ENCODE measurements around the gene CTNND2. TPM values are rescaled to one million over a fixed set of nuclear protein-coding genes. Genes with fewer than 3 reads are reported as not detected.
A peak's percentile ranks its signal among the peaks of the same experiment; 100 is the strongest.

Gene CTNND2
- total RNA-seq, 1 experiment from 2014 or later: not detected

DNA sequence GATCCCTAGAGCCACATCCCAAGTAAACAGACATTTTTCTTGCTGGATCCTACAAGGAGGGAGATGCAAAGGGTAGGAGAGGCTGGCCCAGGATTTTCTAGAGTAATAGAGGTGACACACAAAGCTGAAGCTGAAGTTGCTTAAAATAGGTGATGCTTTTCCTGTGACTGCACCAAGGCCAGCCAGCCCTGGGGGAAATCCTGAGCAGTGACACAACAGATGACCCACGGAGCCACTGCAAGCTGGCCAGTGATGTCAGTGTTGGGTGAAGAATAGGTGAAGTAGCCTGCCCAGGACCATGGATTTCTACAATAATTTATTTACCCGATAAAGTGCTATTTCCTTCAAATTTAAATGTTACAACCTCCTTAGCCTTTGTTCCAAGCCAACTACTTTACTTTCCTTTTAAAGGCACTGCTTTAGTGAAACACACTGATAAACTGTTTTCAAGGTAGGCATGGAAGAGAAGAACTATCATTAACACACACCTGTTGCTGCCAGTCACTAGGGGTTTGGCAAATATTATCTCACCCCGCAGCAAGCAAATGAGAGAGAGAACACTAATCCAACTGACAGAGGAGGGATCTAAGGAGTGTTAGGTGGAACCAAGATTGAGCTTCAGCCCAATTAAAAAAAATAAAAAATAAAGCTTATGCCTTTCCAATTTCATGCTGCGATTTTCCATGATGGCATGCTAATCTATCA, 123.5 kb downstream of the CTNND2 start:
- DNase-seq (ENCODE audit: low spot score): no peak

- DNase-seq (ENCODE audit: low spot score): no peak
These were observed 127.2 kb downstream of the CTNND2 start for GRCh38 chr5:11777096-11777495.

DNA sequence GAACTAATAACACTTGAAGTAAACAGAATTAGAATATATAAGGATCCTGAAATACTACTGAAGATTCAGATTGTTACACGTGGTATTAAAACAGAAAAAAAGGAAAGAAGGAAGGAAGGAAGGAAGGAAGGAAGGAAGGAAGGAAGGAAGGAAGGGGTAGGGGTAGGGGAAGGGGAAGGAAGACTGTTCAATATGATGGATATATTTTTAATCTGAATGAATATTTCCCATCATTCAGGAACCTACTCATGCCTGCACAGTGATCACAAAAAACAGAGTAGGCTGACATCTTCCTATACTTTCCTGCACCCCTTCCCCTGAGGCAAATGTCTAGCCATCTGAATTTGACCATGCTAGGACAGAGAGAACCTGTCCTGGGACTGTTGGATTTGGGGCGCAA, 133.9 kb downstream of the CTNND2 start:
- DNase-seq (ENCODE audit: low spot score): no peak

DNA sequence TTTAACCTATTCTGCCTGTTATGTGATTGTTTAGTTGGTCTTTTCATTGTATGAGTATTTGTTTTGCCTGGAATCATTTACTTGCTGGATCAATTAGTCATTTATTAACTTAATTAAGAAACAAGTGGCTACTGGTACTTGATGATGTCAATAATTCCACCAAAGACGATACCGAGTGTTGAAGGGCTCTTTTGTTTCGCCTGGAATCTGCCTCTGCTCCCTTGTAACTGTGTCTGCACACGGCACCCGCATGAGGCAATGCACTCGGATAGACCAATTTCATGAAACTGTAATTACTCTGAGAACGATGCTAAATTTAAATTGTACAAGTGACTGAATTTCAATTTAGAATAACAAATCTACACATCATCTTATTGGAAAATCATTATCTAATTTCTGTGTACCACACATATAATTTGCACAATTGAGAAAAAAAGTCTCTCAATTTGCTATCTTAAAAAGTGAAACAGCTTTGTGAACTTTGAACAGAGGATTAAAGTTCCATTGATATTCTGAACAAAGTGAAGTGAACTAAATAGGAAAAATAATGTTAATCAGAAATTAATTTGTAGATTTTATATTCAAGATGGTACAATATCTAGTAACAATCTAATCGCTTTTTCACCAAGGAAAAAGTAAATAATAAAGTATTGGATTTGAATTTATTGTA, 143.2 kb downstream of the CTNND2 start:
- no peak for DNase-seq (ENCODE audit: low spot score)

- DNase-seq (ENCODE audit: low spot score): no peak
These were observed 145.9 kb downstream of the CTNND2 start for GRCh38 chr5:11758321-11758720.

DNA sequence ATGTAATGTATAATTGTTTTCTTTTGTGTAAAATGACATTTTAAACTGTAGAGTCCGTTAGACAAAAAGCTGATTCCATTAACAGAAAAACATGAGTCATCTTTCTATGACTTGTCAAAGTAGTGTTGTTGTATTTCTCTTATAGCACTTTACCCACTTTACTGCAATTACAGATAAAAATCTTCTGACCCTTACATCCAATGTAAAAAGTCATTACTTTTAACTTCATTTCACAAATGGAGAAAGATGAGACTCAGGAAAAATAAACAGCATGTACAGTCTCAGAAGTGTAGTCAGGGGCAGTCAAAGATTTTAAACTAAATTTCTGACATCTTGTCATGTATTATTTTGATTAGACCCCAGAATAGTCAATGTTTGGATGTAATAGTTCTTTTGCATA, 146.6 kb downstream of the CTNND2 start:
- DNase-seq (ENCODE audit: low spot score): no peak

- no peak for DNase-seq (ENCODE audit: low spot score)
These were observed 167.2 kb downstream of the CTNND2 start for GRCh38 chr5:11737010-11737409.

DNA sequence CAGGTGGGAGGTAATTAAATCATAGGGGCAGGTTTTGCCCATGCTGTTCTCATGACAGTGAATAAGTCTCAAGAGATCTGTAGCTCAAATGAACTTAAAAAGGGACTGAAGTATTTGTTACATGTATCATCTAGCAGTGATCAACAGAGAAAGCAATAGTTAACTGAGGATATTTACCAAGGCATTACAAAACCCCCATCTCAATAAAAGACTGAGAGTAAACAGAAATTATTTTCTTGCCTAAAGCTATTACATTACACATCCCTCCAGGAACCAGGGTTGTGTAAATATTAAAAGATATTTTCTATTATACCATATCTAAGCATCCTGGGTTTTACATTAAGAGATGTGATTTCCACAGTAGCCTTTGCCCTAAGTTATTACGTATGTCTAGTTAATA, 169.9 kb downstream of the CTNND2 start:
- DNase-seq (ENCODE audit: low spot score): no peak

DNA sequence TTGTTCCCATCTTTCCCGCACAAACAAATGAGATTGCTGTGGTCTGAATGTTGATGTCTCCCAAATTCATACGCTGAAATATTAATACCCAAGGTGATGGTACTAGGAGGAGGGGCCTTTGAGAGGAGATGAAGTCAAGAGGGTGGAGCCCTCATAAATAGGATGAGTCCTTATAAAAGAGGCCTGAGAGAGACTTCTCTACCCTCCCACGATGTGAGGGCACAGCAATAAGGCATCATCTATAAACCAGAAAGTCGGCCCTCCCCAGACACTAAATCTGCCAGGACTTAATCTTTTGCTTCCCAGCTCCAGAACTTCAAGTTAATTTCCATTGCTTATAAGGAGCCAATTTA, 170.4 kb downstream of the CTNND2 start:
- no peak for DNase-seq (ENCODE audit: low spot score)

GRCh38 chr5:11733185-11733839, 170.9 kb downstream of the CTNND2 start:
- DNase-seq (ENCODE audit: low spot score): no peak

DNA sequence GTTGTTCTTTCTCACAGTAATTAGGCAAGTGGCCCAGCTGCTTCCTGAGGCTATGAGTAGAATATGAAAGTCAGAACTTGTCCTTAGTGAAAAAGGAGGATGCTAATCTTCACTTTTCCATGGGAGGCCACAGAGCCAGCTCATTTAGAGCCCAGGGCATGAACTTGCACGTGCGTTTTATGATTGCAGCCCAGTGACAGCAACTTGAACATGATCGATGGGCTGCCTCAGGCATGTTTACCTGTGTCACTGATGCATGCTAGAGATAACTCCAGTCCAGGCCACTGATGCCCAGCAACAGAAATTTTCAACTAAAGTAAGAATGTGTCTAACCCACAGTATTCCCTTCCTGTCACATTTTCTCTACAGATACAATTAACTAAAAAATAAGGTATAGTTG, 179.3 kb downstream of the CTNND2 start:
- no peak for DNase-seq (ENCODE audit: low spot score)

DNA sequence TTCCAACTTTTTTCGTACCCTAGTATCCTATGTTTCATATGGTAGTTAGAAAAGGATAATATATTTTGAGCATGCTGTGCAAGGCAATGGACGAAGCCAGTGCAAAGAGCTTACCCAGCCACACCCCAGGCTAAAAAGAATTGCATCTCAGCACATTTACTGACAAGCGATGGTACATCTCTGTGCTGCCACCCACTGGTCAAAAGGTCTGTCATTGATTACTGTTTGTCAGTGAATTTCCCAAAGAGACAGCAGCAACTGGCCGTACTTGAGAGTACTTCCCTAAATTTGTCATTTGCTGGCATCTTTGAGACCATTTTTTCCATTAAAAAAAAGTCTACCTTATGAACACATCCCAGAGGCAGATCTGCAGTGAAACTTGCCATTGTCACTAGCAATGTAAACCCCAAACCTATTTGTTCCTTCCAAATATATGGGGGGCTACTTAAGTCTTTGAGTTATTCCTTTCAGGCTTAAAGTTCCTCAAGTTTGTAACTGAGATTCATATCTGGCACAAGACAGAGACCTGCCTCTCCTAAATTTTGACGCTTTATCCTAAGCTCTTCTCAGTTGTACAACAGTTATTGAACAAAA, 184.3 kb downstream of the CTNND2 start:
- DNase-seq (ENCODE audit: low spot score): peak; percentile 70

DNA sequence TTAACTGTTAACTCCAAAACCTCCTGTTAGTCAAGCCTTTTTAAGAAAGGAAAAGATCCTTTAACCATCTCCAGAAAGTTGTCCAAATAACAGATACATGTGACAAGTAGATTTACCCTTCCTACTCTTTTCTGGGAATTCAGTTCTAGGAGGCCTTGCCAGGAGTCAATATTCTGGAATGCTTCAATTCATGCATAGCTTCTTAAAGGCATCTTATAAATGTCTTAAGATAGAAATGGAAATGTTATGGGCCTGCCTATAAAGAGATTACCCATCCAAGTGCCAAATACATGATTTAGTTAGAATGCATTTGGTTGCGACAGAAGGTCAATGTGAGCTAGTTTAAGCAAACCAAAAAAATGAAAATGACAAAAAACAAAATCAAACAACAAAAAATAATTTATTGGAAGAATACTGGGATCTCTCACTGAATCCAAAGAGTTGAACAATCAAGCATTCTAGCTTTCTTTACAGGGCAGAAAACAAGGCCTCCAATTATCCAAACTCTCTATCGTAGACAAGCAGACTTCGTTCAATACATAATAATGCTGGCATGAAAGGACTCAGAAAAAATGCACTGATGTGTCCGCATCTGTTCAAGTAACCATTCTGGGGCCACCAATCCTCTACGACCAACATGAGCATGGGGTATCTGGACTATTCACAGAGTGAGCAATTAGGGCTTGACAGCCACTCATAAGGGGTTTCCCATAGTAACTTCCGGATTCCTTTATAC, 188.6 kb downstream of the CTNND2 start:
- DNase-seq (ENCODE audit: low spot score): no peak

- DNase-seq (ENCODE audit: low spot score): no peak
These were observed 192.3 kb downstream of the CTNND2 start for GRCh38 chr5:11711932-11712331.

DNA sequence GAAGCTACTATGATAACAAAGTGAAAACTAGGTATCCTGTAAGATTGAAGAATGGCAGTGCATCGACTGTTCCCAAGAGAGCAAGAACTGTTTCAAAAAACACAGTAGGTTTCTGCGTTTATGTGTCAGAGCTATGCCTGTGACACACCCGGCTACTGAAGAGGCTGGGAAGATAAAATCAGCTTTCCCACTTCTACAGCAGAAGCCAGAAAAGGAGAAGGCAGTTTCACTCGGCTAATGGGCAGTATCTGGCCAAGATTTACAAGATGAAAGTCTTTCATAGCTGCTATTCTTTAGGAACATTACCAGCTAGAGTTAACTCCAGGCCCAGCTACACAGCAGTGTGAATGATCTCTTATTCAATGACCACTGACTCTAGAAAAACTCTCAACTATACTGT, 195.2 kb downstream of the CTNND2 start:
- no peak for DNase-seq (ENCODE audit: low spot score)

DNA sequence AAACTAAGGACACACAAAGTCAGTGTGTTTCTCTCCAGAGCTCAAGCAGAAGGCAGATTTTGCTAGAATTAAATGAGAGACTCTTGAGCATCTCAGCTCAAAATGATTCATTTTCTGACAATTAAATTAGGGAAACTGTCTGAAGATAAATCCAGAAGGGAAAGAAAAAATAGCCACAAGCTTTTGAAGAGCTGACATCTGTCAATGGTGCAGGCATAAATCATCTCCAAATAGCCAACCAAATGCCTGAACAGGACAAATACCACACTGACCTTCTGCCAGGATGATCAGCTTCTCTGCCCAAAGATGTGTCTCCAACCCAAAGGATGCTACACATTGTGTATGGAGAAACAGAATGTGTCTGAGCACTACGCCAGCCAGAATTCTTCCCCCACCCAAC, 199.3 kb downstream of the CTNND2 start:
- no peak for DNase-seq (ENCODE audit: low spot score)

- no peak for DNase-seq (ENCODE audit: low spot score)
These were observed 203.9 kb downstream of the CTNND2 start for GRCh38 chr5:11700391-11700790.

GRCh38 chr5:11692636-11693035, 211.6 kb downstream of the CTNND2 start:
- no peak for DNase-seq (ENCODE audit: low spot score)

DNA sequence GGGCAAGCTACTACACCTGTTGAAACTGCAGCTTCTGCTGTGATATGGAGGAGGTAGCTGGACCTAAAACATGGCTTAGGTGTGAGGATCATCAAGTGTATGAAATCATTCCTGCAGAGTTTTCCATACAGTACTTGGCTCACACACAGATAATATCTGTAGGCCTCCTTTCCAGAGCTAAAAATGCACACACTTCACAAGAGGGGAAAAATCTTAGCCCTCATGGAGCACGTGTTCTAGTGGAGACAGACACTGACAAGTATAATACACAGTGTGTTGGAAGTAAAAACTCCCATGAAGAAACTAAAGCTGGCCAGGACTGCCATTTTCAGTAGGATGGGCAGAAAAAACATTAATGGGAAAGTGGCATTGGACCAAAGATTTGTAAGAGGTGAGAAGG, 216.7 kb downstream of the CTNND2 start:
- DNase-seq (ENCODE audit: low spot score): no peak

DNA sequence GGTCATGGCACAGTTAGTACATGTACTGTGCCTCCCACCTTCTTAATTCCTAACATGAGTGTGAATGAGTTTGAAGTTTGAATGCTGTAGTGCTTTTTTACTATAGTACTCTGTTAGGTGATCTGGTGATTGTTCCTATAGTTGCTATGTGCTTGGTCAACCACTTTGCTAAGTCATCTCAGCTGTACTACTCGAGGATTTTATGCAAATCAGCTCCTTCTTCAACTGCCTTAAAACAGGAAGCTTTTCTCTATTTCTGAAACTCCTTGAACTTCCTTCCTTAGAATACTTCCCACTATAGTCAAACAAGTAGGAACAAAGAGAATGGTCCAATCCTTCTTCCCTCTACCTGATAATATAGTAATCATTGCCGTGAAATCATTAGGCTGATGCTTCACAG, 219.6 kb downstream of the CTNND2 start:
- no peak for DNase-seq (ENCODE audit: low spot score)

GRCh38 chr5:11683666-11684065, 220.6 kb downstream of the CTNND2 start:
- DNase-seq (ENCODE audit: low spot score): no peak

DNA sequence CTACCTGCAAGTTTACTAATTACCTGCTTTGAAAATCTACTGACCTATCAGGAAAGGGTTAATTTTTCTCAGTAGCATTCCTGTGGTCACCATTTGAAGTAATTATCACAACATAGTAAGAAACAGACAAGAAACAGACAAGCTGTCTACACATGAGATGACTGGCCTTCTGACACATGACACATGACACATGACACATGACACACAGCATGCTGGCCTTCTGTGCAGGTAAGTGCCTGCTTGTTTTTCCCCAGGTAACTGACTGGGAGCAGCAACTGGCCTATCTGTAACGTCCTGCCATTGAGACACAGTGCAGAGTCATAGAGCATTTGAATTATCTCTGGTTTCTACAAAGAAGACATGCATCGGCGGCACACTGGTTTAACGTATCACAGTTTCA, 222.4 kb downstream of the CTNND2 start:
- DNase-seq (ENCODE audit: low spot score): no peak

Data from HT-29 (cell line).